PFSK-1 (cell line): ENCODE data around the gene FITM1.

Source experiments
- FOXP2 ChIP-seq: optimal IDR thresholded peaks from 2 replicates; pipeline ENCODE3; 2011; ENCODE audit warnings: borderline replicate concordance, control low read depth, inconsistent platforms; ENCODE audit not compliant: insufficient read depth; ENCODE audit errors: extremely low read length, extremely low read depth
- POLR2AphosphoS5 ChIP-seq: IDR thresholded peaks from 2 replicates; pipeline ENCODE4 v1.6.1; 2012; ENCODE audit warnings: low read depth, mild to moderate bottlenecking, control low read depth, low read length, moderate library complexity
- SIN3A ChIP-seq: IDR thresholded peaks from 2 replicates; pipeline ENCODE4 v1.6.1; 2012; ENCODE audit warnings: mild to moderate bottlenecking, low read length, moderate library complexity, borderline replicate concordance; ENCODE audit not compliant: insufficient read depth
- TAF1 ChIP-seq: IDR thresholded peaks from 2 replicates; pipeline ENCODE4 v1.6.1; 2012; ENCODE audit warnings: low read length, control low read depth, borderline replicate concordance; ENCODE audit not compliant: insufficient read depth
- TF ChIP-seq, protein P1 (sequence below), 2 experiments: IDR thresholded peaks; 2 replicates each; pipeline versions ENCODE4 v1.6.1 to v1.8.0; 2011 to 2012; ENCODE audit warnings: low read depth in 2 of 2, low read length in 2 of 2, control low read depth in 1 of 2, inconsistent platforms in 1 of 2, mild to moderate bottlenecking in 1 of 2, moderate library complexity in 1 of 2; ENCODE audit not compliant: insufficient read depth in 1 of 2

The FITM1 gene

DNA sequence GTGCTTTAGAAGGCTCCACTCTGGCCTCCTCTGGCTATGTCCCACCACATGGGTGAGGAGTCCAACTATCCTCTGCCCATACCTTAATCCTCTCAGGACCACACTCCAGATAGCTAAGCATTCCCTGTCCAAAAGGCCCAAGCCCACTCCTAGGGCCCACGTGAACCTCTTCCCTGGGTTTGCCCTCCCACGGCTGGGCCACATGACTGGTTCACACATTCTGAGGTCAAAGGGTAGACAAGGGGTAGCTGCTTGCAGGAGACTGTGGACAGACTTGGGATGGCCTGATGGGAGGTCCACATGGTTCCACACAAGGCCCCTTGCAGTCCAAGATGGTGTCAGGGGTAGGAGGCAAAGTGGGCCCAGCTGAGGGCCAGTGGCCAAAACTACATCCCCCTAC is 42.4 kb upstream of the FITM1 start:
- TF ChIP-seq, protein P1, sequence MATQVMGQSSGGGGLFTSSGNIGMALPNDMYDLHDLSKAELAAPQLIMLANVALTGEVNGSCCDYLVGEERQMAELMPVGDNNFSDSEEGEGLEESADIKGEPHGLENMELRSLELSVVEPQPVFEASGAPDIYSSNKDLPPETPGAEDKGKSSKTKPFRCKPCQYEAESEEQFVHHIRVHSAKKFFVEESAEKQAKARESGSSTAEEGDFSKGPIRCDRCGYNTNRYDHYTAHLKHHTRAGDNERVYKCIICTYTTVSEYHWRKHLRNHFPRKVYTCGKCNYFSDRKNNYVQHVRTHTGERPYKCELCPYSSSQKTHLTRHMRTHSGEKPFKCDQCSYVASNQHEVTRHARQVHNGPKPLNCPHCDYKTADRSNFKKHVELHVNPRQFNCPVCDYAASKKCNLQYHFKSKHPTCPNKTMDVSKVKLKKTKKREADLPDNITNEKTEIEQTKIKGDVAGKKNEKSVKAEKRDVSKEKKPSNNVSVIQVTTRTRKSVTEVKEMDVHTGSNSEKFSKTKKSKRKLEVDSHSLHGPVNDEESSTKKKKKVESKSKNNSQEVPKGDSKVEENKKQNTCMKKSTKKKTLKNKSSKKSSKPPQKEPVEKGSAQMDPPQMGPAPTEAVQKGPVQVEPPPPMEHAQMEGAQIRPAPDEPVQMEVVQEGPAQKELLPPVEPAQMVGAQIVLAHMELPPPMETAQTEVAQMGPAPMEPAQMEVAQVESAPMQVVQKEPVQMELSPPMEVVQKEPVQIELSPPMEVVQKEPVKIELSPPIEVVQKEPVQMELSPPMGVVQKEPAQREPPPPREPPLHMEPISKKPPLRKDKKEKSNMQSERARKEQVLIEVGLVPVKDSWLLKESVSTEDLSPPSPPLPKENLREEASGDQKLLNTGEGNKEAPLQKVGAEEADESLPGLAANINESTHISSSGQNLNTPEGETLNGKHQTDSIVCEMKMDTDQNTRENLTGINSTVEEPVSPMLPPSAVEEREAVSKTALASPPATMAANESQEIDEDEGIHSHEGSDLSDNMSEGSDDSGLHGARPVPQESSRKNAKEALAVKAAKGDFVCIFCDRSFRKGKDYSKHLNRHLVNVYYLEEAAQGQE (IDR thresholded peaks at IDR 0.05; ENCODE audit: insufficient read depth in 1 of 2, low read depth in 2 of 2, low read length in 2 of 2): no peak
- TF ChIP-seq FOXP2 (no peak), TAF1 (no peak)

DNA sequence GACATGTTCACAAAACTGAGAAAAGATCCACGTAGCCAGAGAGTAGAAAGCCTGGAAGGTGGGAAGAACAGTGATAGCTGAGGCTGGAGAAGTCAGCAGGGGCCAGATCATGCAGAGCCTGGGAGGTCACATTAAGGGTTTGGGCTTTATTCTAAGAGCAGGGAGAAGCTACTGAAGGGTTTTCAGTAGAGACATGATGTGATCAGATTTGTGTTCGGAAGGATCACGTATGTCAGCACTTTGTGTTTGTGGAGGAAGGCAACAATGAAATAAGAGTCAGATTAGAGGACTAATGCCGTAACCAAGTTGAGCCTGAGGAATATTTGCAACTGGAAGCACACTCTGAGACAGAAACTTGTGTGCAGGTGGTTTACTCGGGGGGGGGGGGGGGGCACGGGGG is 40.6 kb upstream of the FITM1 start:
- TF ChIP-seq SIN3A: no peak
- TF ChIP-seq, protein P1 (IDR thresholded peaks at IDR 0.05; ENCODE audit: insufficient read depth in 1 of 2, low read depth in 2 of 2, low read length in 2 of 2): no peak
- TF ChIP-seq TAF1: no peak
- TF ChIP-seq POLR2AphosphoS5: no peak
- no peak for TF ChIP-seq FOXP2

- TF ChIP-seq POLR2AphosphoS5: no peak
- TF ChIP-seq FOXP2: no peak
- no peak for TF ChIP-seq TAF1
- TF ChIP-seq SIN3A: no peak
- TF ChIP-seq, protein P1 (IDR thresholded peaks at IDR 0.05; ENCODE audit: insufficient read depth in 1 of 2, low read depth in 2 of 2, low read length in 2 of 2): no peak
Observed at GRCh38 chr14:24092110-24092504, 38.4 kb upstream of the FITM1 start.

DNA sequence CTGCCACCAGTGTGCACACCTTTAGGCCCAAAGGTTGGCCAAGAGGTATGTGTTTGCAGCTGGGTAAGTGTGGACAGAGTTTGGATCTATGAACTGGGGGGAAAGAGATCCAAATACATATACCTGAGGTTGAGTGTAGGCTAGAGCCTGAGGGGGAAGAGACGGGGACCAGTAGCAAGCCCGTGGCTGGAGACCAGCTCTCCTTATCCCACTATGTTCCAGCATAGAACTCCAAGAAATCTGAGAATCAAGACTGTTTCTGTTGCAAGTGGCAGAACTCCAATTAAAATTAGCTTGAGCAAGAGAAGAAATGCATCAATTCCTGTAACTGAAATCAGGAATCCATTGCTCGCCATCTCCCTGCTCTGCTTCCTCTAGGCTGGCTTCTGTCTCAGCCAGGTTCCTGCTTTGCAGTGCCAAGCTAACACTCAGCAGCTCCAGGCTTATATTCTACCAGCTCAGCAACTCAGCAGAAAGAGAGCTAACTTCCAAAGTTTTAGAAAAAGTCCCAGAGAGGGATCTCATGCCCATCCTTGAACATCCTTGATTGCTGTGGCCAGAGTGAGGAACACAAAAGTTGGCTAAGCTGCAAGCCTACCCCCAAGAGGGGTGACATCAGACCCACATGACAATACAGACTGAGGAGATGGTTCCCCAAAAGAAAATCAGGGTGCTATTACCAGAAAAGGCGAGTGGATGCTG is 37.8 kb upstream of the FITM1 start:
- TF ChIP-seq FOXP2 (no peak), POLR2AphosphoS5 (no peak), SIN3A (no peak), TAF1 (no peak)
- TF ChIP-seq, protein P1 (IDR thresholded peaks at IDR 0.05; ENCODE audit: insufficient read depth in 1 of 2, low read depth in 2 of 2, low read length in 2 of 2): no peak
